Epidermal melanocyte (primary cell): ENCODE results near the gene FSCN2.

ENCODE experiments used
- DNase-seq: peaks from one replicate; pipeline ENCODE4 v3.0.0; 2011; ENCODE audit warnings: low spot score; ENCODE audit not compliant: insufficient read length

Gene FSCN2

GRCh38 chr17:81489998-81490992, 37.9 kb upstream of the FSCN2 start:
- no peak for DNase-seq

GRCh38 chr17:81491181-81491581, 37.0 kb upstream of the FSCN2 start:
- no peak for DNase-seq

DNA sequence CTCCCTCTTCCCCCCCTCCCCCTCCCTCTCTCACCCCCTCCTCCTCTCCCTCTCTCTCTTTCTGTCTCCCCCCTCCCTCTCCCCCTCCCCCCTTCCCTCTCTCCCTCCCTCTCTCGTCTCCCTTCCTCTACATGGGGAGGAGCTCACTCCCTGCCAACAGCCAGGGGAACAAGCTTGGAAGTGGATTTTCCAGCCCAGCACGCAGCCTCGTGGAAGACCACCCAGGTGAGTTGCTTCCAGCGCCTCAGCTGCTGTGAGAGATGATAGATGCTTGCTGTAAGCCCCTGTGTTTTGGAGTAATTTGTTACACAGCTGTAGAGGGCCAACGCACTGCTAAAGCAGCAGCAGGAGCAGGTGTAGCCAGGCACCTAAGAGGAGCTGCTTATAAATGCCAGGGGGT, 36.4 kb upstream of the FSCN2 start:
- DNase-seq = no peak

DNA sequence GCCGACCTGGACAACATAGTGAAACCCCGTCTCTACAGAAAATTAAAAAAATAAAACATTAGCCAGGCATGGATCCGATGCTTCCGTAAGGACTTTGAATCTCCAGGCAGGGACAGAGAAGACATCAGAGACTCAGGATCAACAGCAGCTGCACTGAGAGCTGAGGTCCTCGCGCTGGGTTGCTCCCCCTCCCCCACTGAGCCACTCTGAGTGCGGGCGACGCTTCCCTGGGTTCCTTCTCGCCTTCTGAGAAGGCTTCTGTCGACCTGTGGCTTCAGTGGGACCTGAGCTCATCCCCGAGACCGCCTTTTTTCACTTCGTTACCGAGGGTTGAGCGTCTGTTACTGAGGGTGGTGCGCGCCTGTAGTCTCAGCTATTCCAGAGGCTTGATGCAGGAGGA, 36.0 kb upstream of the FSCN2 start:
- DNase-seq = no peak

DNA sequence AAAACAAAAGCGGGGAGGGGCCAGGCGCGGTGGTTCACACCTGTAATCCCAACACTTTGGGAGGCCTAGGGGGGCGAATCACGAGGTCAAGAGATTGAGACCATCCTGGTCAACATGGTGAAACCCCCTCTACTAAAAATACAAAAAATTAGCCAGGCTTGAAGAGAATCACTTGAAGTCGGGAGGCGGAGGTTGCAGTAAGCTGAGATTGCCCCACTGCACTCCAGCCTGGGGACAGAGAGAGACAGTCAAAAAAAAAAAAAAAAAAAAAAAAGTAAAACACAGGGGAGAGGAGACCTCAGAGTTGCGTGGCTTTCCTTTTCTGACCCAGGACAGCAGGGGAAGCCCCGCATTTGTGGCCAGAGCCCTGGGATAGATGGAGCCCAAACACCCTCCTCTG, 35.5 kb upstream of the FSCN2 start:
- no peak for DNase-seq

GRCh38 chr17:81493198-81494038, 34.8 kb upstream of the FSCN2 start:
- DNase-seq = no peak

GRCh38 chr17:81494626-81495377, 33.4 kb upstream of the FSCN2 start:
- no peak for DNase-seq

DNA sequence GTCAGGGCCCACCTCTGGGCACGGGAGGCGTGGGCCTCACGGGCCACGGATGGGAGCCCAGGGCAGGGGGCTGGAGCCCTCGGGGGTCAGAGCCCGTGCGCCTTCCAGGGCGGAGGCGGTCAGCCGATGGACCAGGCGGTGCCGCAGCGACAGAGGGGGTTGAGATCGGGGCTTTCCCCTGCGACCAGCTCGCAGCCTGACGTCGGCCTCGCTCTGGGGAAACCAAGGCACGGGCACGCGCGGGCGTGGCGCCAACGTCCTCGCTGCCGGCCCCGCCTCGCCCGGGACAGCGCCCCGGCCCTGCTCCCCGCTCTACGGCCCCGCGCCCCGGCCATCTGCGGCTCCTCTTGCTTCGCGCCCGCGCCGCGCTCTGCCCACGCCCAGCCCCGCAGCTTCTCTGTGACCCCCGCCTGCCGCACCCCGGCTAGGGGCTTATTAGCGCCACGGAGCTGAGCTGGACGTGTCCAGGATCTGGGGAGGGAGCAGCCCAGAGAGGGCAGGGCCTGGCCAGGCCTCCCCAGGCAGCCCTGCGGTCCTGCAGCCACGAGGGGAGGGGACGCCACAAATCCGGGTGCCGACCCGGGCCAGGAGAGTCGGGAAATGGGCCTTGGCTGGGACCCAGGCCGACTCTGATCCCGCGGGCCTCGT, 29.1 kb upstream of the FSCN2 start:
- DNase-seq = no peak

GRCh38 chr17:81499601-81499970, 28.6 kb upstream of the FSCN2 start:
- no peak for DNase-seq

GRCh38 chr17:81500047-81500446, 28.1 kb upstream of the FSCN2 start:
- no peak for DNase-seq

DNA sequence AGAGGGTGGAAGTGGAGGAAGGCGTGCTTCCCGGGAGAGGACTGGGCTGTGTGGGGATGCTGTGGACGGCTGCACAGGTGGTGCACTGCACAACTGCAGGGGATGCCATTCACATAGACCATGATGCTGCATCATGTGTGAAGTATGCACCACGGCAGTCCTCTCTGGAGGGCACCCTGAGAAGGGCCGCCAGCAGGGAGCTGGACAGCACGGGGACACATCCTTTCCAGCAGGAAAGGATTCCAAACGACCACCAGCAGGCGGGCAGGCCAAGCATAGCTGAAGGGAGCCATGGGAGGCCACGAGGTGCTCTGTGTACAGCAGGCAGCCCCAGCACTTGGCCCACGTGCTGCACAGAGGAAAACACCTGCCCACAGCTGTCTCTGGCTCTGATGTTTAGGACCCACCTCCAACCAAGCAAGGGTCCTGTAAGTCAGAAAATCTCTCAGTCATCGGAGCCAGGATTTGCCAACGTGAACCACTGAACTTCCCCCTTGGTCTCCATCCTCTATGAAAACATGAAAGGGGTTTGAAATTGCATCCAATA, 25.6 kb upstream of the FSCN2 start:
- no peak for DNase-seq

DNA sequence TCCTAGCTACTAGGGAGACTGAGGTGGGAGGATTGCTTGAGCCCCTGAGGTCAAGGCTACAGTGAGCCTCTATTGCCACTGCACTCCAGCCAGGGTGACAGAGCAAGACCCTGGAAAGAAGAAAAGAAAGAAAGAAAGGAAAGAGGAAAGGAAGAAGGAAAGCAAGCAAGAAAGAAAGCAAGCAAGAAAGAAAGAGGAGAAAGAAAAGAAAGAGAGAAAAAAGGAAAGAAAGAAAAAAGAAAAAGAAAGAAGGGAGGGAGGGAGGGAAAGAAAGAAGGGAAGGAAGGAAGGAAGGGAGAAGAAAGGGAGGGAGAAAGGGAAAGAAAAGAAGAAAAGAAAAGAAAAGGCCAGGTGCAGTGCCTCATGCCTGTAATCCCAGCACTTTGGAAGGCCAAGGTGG, 24.6 kb upstream of the FSCN2 start:
- no peak for DNase-seq

GRCh38 chr17:81508639-81509206, 19.5 kb upstream of the FSCN2 start:
- DNase-seq = no peak

- DNase-seq = no peak
These were observed 18.8 kb upstream of the FSCN2 start for GRCh38 chr17:81509207-81509971.

GRCh38 chr17:81509972-81510784, 18.0 kb upstream of the FSCN2 start:
- DNase-seq = no peak

GRCh38 chr17:81510785-81511553, 17.2 kb upstream of the FSCN2 start:
- no peak for DNase-seq

DNA sequence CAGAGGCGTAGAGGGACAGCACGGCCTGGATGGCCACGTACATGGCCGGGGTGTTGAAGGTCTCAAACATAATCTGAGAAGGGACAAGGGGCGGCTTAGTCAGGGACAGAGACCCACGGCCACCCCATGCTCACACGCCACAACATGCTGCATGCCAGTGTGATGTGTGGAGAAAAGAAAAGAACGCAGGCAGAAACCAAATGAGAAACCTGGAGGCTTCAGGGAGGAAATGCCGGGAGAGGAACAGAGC, 16.7 kb upstream of the FSCN2 start:
- DNase-seq = no peak

DNA sequence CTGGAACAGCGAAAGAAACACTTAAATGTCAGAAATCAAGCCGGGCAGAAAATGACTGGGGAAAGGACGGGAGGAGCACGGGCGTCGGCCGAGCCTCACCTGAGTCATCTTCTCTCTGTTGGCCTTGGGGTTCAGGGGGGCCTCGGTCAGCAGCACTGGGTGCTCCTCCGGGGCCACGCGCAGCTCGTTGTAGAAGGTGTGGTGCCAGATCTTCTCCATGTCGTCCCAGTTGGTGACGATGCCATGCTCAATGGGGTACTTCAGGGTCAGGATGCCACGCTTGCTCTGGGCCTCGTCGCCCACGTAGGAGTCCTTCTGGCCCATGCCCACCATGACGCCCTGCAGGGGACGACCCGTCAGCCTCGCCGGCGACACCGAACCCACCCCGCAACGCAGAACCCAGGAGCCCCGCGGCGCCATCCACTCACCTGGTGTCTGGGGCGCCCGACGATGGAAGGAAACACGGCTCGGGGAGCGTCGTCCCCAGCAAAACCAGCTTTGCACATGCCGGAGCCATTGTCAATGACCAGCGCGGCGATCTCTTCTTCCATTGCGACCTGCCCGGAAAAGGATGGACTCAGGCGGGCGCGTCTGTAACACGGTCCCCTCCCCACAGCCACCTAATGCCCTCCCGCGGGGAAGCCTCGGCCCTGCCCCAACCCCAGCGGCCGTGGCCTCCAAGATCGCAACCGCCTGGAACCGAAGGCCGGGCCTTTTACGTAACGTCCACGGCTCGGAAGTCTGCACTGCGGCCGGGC, 16.2 kb upstream of the FSCN2 start:
- no peak for DNase-seq
